GM12878 (cell line): Measurements from ENCODE around the gene LEKR1. TPM values are rescaled to one million over a fixed set of nuclear protein-coding genes. Genes with fewer than 3 reads are reported as not detected.

Experiments used
- ATAC-seq: fragments of 200-7000 bp; cut with Tn5 transposase; 3 replicates; pipeline ENCODE4 v1.9.1; 2020; ENCODE audit warnings: mild to moderate bottlenecking, moderate library complexity
- BruUV-seq: library from RNA; stranded (reverse); fragments of 400-500 nt; replicated peaks from 2 replicates; lab custom pipeline; 2021; lab: Mats Ljungman, UMichigan
- CTCF ChIA-PET: fragments of 300-600 bp; sonication (Branson Sonifier 250); formaldehyde crosslinking; extraction: SDS; loops from one replicate; lab custom pipeline; 2021; ENCODE audit warnings: inconsistent platforms; lab: Yijun Ruan, JAX
- POLR2A ChIA-PET: fragments of 350-600 bp; formaldehyde crosslinking; extraction: SDS; loops from one replicate; lab custom pipeline; 2021; ENCODE audit warnings: inconsistent platforms; lab: Charles Lee
- RAD21 ChIA-PET: fragments of 300-600 bp; sonication (Branson Sonifier 250); formaldehyde crosslinking; loops from one replicate; lab custom pipeline; 2023; ENCODE audit warnings: antibody characterized with exemption; ENCODE audit not compliant: unreplicated experiment; lab: Charles Lee
- SMC1A ChIA-PET: fragments of 300-600 bp; sonication (Branson Sonifier 250); formaldehyde crosslinking; loops from one replicate; lab custom pipeline; 2023; ENCODE audit not compliant: unreplicated experiment, uncharacterized antibody; lab: Charles Lee
- DNase-seq: peaks from one replicate; pipeline ENCODE4 v3.0.0-alpha.2; 2011; ENCODE audit warnings: low read depth, low spot score
- FAIRE-seq: peaks from 3 replicates; lab custom pipeline; 2011; peaks lifted over from hg19 to GRCh38; lab: Jason Lieb, UNC
- H2AFZ ChIP-seq: 2 replicates; pipeline ENCODE4 v1.6.0; 2011; ENCODE audit warnings: low read depth, low read length, control low read depth; ENCODE audit not compliant: control insufficient read depth
- H3K27ac ChIP-seq: 2 replicates; pipeline ENCODE4 v1.5.1; 2011; ENCODE audit warnings: control low read depth; ENCODE audit not compliant: control insufficient read depth, insufficient read depth
- H3K27me3 ChIP-seq, 2 experiments: replicated peaks in 1 of 2; 2 replicates each; pipeline versions ENCODE4 v1.6.0 to v1.6.1; 2011; ENCODE audit warnings: low read length in 1 of 2; ENCODE audit not compliant: control insufficient read depth in 2 of 2, insufficient read depth in 2 of 2
- H3K36me3 ChIP-seq, 2 experiments: 2 replicates each; pipeline ENCODE4 v1.5.1; 2011; ENCODE audit warnings: low read length in 1 of 2; ENCODE audit not compliant: control insufficient read depth in 2 of 2, insufficient read depth in 2 of 2
- H3K4me1 ChIP-seq: 2 replicates; pipeline ENCODE4 v1.6.1; 2011; ENCODE audit warnings: mild to moderate bottlenecking, low read length, moderate library complexity, mixed read lengths; ENCODE audit not compliant: control insufficient read depth, insufficient read depth
- H3K4me2 ChIP-seq: 2 replicates; pipeline ENCODE4 v1.6.0; 2011; ENCODE audit warnings: control low read depth; ENCODE audit not compliant: control insufficient read depth, insufficient read depth
- H3K4me3 ChIP-seq: fragments of 200-600 bp; sonication (generic); 2 replicates; pipeline ENCODE4 v1.5.1; 2016
- H3K79me2 ChIP-seq: 2 replicates; pipeline ENCODE4 v1.6.0; 2011; ENCODE audit warnings: low read length; ENCODE audit not compliant: control insufficient read depth, insufficient read depth
- H3K9ac ChIP-seq: 2 replicates; pipeline ENCODE4 v1.8.0; 2011; ENCODE audit warnings: low read length, control low read depth, mixed read lengths; ENCODE audit not compliant: control insufficient read depth, insufficient read depth
- H3K9me3 ChIP-seq: replicated peaks from 3 replicates; pipeline ENCODE4 v1.5.1; 2011; ENCODE audit warnings: mild to moderate bottlenecking, low read length; ENCODE audit not compliant: control insufficient read depth, insufficient read depth
- H4K20me1 ChIP-seq: 2 replicates; pipeline ENCODE4 v1.6.0; 2011; ENCODE audit not compliant: control insufficient read depth, insufficient read depth
- ELK1 ChIP-seq: IDR thresholded peaks from 2 replicates; pipeline ENCODE4 v1.6.1; 2012; ENCODE audit warnings: low read depth, low read length, improper control_type of control experiment
- KDM1A ChIP-seq: fragments of 200-600 bp; sonication (generic); IDR thresholded peaks from 2 replicates; pipeline ENCODE4 v1.6.1; 2016; ENCODE audit warnings: borderline replicate concordance
- POU2F2 ChIP-seq: IDR thresholded peaks from 3 replicates; pipeline ENCODE4 v1.6.1; 2011; ENCODE audit warnings: low read depth, mild to moderate bottlenecking, low read length, borderline replicate concordance
- SMAD5 ChIP-seq: IDR thresholded peaks from 2 replicates; pipeline ENCODE4 v1.6.1; 2016; ENCODE audit warnings: antibody characterized with exemption, low read depth
- whole genome bisulfite sequencing: methylation state at CpG from one replicate; pipeline ENCODE4 v1.1.6; 2016; ENCODE audit warnings: low lambda C conversion rate; ENCODE audit not compliant: insufficient replicate concordance, insufficient coverage; ENCODE audit errors: missing lambda C conversion rate; 5-methylcytosine and 5-hydroxymethylcytosine counted together
- in situ Hi-C: fragments of 300-500 bp; cut with MboI; formaldehyde crosslinking; loops from 9 replicates; pipeline ENCODE4 v1.14.3; 2018; ENCODE audit warnings: mixed read lengths
- intact Hi-C: fragments of 100-400 bp; cut with micrococcal nuclease; formaldehyde crosslinking; loops from one replicate; pipeline ENCODE4 v1.14.2; 2022; ENCODE audit not compliant: unreplicated experiment
- polyA plus RNA-seq, 11 experiments: library from polyadenylated mRNA; depleted of rRNA in 4 of 11; unstranded in 6 of 11; stranded (reverse) in 5 of 11; fragments of >200 nt; fragmentation: Nextera tagmentation in 4 of 11; fragmentation: Illumina TruSeq in 1 of 11; extraction: Ambion mirVana in 4 of 11; extraction: Trizol in 1 of 11; gene quantifications; 1 replicate in 1 of 11; 2 replicates in 10 of 11; pipeline versions ENCODE4 v1.2.1 to v1.2.3, GENCODE V29; 2011 to 2016; ENCODE audit warnings: inconsistent platforms in 2 of 11, missing spikeins in 2 of 11, low read depth in 1 of 11
- total RNA-seq, 4 experiments: library from RNA; depleted of rRNA in 3 of 4; stranded (reverse); fragments of >200 nt in 3 of 4; fragmentation: Illumina TruSeq in 1 of 4; extraction: Trizol in 1 of 4; gene quantifications; 2 replicates each; pipeline versions ENCODE4 v1.2.1 to v1.2.3, GENCODE V29; 2013 to 2021
- TF ChIP-seq, protein P1 (sequence below): IDR thresholded peaks from 2 replicates; pipeline ENCODE4 v1.6.1; 2011; ENCODE audit warnings: borderline replicate concordance, low read depth, mild to moderate bottlenecking, moderate library complexity, mixed read lengths, low read length; ENCODE audit not compliant: insufficient read depth; ENCODE audit errors: extremely low read length

LEKR1 gene
- total and polyA plus RNA-seq, 10 of the 15 experiments (the other 5 are each of a cell fraction or from before 2014, with no cell fraction given), result 0.48 to 3.2 (median 1.3) TPM

DNA sequence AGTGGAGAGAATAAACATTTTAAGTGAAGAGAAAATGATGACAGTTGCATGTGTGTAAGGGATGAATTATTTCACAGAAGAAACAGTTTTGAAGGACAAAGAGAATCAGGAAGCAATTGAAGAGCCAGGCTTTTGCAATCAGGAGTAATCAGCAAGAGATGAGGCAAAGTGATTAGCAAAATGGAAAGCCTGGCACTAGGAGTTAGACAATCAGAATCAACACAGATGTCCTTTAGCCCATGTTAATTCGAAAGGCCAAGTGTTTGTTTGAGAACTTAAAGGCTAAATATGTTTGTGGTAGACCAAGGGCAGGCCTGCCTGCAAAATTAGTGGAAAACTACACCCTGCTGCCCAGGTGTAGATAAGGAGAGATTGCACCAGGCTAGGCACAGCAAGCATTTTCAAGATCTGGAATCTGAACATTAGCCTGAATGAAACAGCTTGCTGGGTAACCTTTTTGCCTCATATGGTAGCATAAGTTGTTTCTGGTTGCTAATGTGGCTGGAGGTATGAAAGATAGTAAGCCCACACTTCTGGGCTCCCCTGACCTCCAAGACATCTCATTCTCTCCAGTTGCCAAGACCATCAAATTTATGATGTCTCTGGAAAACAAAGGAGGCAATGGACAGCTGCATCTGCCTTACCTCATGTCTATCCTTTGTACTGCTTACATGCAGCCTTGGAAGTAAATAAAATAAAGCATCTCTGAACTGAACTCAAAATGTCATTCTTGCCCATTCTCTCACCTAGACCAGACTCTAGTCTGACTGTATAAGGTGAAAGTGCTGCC, 22.0 kb upstream of the LEKR1 start:
- no peak for FAIRE-seq
- no TSS peak for BruUV-seq
- Histone ChIP-seq H2AFZ (no peak overlapping the region), H3K9ac (no peak overlapping the region), H3K4me3 (no peak overlapping the region), H4K20me1 (no peaks in the 10 kb centered on the region), H3K36me3 (no peaks in the 10 kb centered on the region; a peak in 1 of 4 replicates), H3K9me3 (peaks cover 4% of the 10 kb centered on the region), H3K79me2 (no peaks in the 10 kb centered on the region; the same call in 1 of the 2 replicates), H3K27me3 (no peaks in the 10 kb centered on the region), H3K4me1 (no peaks in the 10 kb centered on the region), H3K27ac (no peak overlapping the region), H3K4me2 (no peak overlapping the region)
- SMC1A ChIA-PET, result interaction anchor here (0.6 kb wide), 1 partner anchor 14 kb away, joined by 4 read pairs; no protein-coding TSS in a partner anchor
- no peak for DNase-seq
- intact Hi-C loops, result no loop called here
- no peak for ATAC-seq
- CTCF ChIA-PET, result interaction anchor here (0.8 kb wide), 1 partner anchor 154 kb away, joined by 3 read pairs; no protein-coding TSS in a partner anchor
- in situ Hi-C loops, result no loop called here
- POLR2A ChIA-PET, result no interaction called here
- RAD21 ChIA-PET, result no interaction called here
- TF ChIP-seq KDM1A (no peak), ELK1 (no peak), SMAD5 (no peak), POU2F2 (no peak)
- TF ChIP-seq, protein P1, sequence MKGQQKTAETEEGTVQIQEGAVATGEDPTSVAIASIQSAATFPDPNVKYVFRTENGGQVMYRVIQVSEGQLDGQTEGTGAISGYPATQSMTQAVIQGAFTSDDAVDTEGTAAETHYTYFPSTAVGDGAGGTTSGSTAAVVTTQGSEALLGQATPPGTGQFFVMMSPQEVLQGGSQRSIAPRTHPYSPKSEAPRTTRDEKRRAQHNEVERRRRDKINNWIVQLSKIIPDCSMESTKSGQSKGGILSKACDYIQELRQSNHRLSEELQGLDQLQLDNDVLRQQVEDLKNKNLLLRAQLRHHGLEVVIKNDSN, result no peak
- WGBS, result 93% methylated on average over 1 of the region's 1 CpG
